GM19438 (cell line): ENCODE data around the gene TMEM154.

ENCODE experiments used
- ATAC-seq: cut with Tn5 transposase; IDR thresholded peaks from one replicate; pipeline ENCODE4 v1.9.1; 2021; ENCODE audit warnings: low read depth; ENCODE audit not compliant: unreplicated experiment

TMEM154 gene

GRCh38 chr4:152599636-152600035 lies 80.2 kb downstream of the TMEM154 start:
- ATAC-seq = no peak

- no peak for ATAC-seq
These were observed 80.7 kb downstream of the TMEM154 start for GRCh38 chr4:152599095-152599494.

GRCh38 chr4:152598454-152598853 lies 81.3 kb downstream of the TMEM154 start:
- ATAC-seq = no peak

GRCh38 chr4:152594978-152595925 lies 84.5 kb downstream of the TMEM154 start:
- peak; percentile 83 for ATAC-seq

GRCh38 chr4:152594057-152594456 lies 85.7 kb downstream of the TMEM154 start:
- no peak for ATAC-seq

- ATAC-seq = no peak
These were observed 87.9 kb downstream of the TMEM154 start for GRCh38 chr4:152591876-152592275.

- no peak for ATAC-seq
These were observed 88.4 kb downstream of the TMEM154 start for GRCh38 chr4:152591396-152591795.

- no peak for ATAC-seq
These were observed 89.4 kb downstream of the TMEM154 start for GRCh38 chr4:152590179-152591031.

GRCh38 chr4:152588869-152589268 lies 90.9 kb downstream of the TMEM154 start:
- ATAC-seq = no peak

GRCh38 chr4:152587127-152587526 lies 92.7 kb downstream of the TMEM154 start:
- ATAC-seq = no peak

GRCh38 chr4:152586668-152587067 lies 93.1 kb downstream of the TMEM154 start:
- ATAC-seq = no peak

- no peak for ATAC-seq
These were observed 94.8 kb downstream of the TMEM154 start for GRCh38 chr4:152585023-152585441.

GRCh38 chr4:152581536-152582160 lies 98.1 kb downstream of the TMEM154 start:
- no peak for ATAC-seq

GRCh38 chr4:152579916-152580315 lies 99.9 kb downstream of the TMEM154 start:
- no peak for ATAC-seq

GRCh38 chr4:152579107-152579764 lies 100.6 kb downstream of the TMEM154 start:
- ATAC-seq = no peak

- no peak for ATAC-seq
These were observed 101.1 kb downstream of the TMEM154 start for GRCh38 chr4:152578670-152579069.

GRCh38 chr4:152577708-152578396 lies 101.9 kb downstream of the TMEM154 start:
- peak; percentile 74 for ATAC-seq

GRCh38 chr4:152575533-152575932 lies 104.3 kb downstream of the TMEM154 start:
- no peak for ATAC-seq

GRCh38 chr4:152573861-152574260 lies 105.9 kb downstream of the TMEM154 start:
- no peak for ATAC-seq
